ENCODE results near the gene CAND1. TPM values are rescaled to one million over a fixed set of nuclear protein-coding genes. Genes with fewer than 3 reads are reported as not detected.

CAND1 gene
- total and polyA plus RNA-seq, 9 donors = 25.7 to 148 (median 118) TPM

GRCh38 chr12:67288561-67288960 lies 19.4 kb downstream of the CAND1 start:
- Histone ChIP-seq H3K36me3 (no peaks in the 10 kb centered on the region), H3K27ac (no peak overlapping the region), H3K4me1 (ENCODE audit: insufficient read depth) (peaks cover 3% of the 10 kb centered on the region), H3K27me3 (no peaks in the 10 kb centered on the region), H3K4me3 (no peak overlapping the region), H3K9me3 (no peaks in the 10 kb centered on the region)
- 94 to 97% (median 96%) methylated on average over 2 of the region's 2 CpGs for WGBS, 3 donors
- intact Hi-C loops (cut with DNase I) = no loop called here
- DNase-seq = no peak
- TF ChIP-seq EP300 (IDR thresholded peaks at IDR 0.05) (no peak), POLR2A (IDR thresholded peaks at IDR 0.05) (no peak), CTCF (IDR thresholded peaks at IDR 0.05) (no peak)

- DNase-seq = no peak
- no peaks in the 10 kb centered on the region for H3K27me3 ChIP-seq
- H3K36me3 ChIP-seq = no peaks in the 10 kb centered on the region
- TF ChIP-seq CTCF (IDR thresholded peaks at IDR 0.05) (no peak), POLR2A (IDR thresholded peaks at IDR 0.05) (no peak), EP300 (IDR thresholded peaks at IDR 0.05) (no peak)
- WGBS, 3 donors = 92 to 97% (median 94%) methylated on average over 2 of the region's 2 CpGs
- no peaks in the 10 kb centered on the region for H3K9me3 ChIP-seq
- no peak overlapping the region for H3K27ac ChIP-seq
- peaks cover 3% of the 10 kb centered on the region for H3K4me1 ChIP-seq (ENCODE audit: insufficient read depth)
- no peak overlapping the region for H3K4me3 ChIP-seq
- intact Hi-C loops (cut with DNase I) = no loop called here
Measured at GRCh38 chr12:67290378-67290777, 21.2 kb downstream of the CAND1 start.

- Histone ChIP-seq H3K36me3 (no peaks in the 10 kb centered on the region), H3K27me3 (no peaks in the 10 kb centered on the region), H3K9me3 (no peaks in the 10 kb centered on the region), H3K4me3 (no peak overlapping the region), H3K27ac (no peak overlapping the region), H3K4me1 (ENCODE audit: insufficient read depth) (no peaks in the 10 kb centered on the region)
- TF ChIP-seq POLR2A (IDR thresholded peaks at IDR 0.05) = no peak
- no peak for TF ChIP-seq EP300 (IDR thresholded peaks at IDR 0.05)
- TF ChIP-seq CTCF (IDR thresholded peaks at IDR 0.05) = no peak
- WGBS, 3 donors = 56 to 75% (median 67%) methylated on average over 2 of the region's 2 CpGs
- no peak for DNase-seq
- intact Hi-C loops (cut with DNase I) = no loop called here
Measured at GRCh38 chr12:67299526-67299925, 30.4 kb downstream of the CAND1 start.

GRCh38 chr12:67299926-67300325 lies 30.8 kb downstream of the CAND1 start:
- TF ChIP-seq POLR2A (IDR thresholded peaks at IDR 0.05) (no peak), EP300 (IDR thresholded peaks at IDR 0.05) (no peak), CTCF (IDR thresholded peaks at IDR 0.05) (no peak)
- Histone ChIP-seq H3K27ac (no peak overlapping the region), H3K4me1 (ENCODE audit: insufficient read depth) (no peaks in the 10 kb centered on the region), H3K4me3 (no peak overlapping the region), H3K9me3 (no peaks in the 10 kb centered on the region), H3K27me3 (no peaks in the 10 kb centered on the region), H3K36me3 (no peaks in the 10 kb centered on the region)
- intact Hi-C loops (cut with DNase I) = no loop called here
- no peak for DNase-seq
- 86 to 89% (median 87%) methylated on average over 4 of the region's 4 CpGs for WGBS, 3 donors

GRCh38 chr12:67302162-67302561 lies 33.0 kb downstream of the CAND1 start:
- TF ChIP-seq CTCF (IDR thresholded peaks at IDR 0.05) (no peak), EP300 (IDR thresholded peaks at IDR 0.05) (no peak), POLR2A (IDR thresholded peaks at IDR 0.05) (no peak)
- Histone ChIP-seq H3K27ac (no peak overlapping the region), H3K36me3 (no peaks in the 10 kb centered on the region), H3K9me3 (no peaks in the 10 kb centered on the region), H3K4me3 (no peak overlapping the region), H3K27me3 (no peaks in the 10 kb centered on the region), H3K4me1 (ENCODE audit: insufficient read depth) (no peaks in the 10 kb centered on the region)
- 96 to 97% (median 96%) methylated on average over 7 of the region's 7 CpGs for WGBS, 3 donors
- no peak for DNase-seq
- intact Hi-C loops (cut with DNase I) = no loop called here
